Glutamatergic neuron (in vitro differentiated cells): ENCODE data around the gene SHISAL2A. TPM values are rescaled to one million over a fixed set of nuclear protein-coding genes. Genes with fewer than 3 reads are reported as not detected.

Experiments used
- DNase-seq: peaks from one replicate; pipeline ENCODE4 v3.0.0; 2022
- H3K27ac Mint-ChIP-seq: one replicate; pipeline ENCODE4 v1.8.0; 2020; ENCODE audit warnings: mild to moderate bottlenecking, mixed read lengths, inconsistent platforms; ENCODE audit not compliant: unreplicated experiment
- H3K27me3 Mint-ChIP-seq: one replicate; pipeline ENCODE4 v1.8.0; 2020; ENCODE audit warnings: mild to moderate bottlenecking, moderate library complexity, mixed read lengths, inconsistent platforms; ENCODE audit not compliant: unreplicated experiment
- H3K36me3 Mint-ChIP-seq: one replicate; pipeline ENCODE4 v1.8.0; 2020; ENCODE audit warnings: mild to moderate bottlenecking, mixed read lengths, inconsistent platforms; ENCODE audit not compliant: unreplicated experiment
- H3K4me1 Mint-ChIP-seq: one replicate; pipeline ENCODE4 v1.8.0; 2020; ENCODE audit warnings: mild to moderate bottlenecking, low read depth, mixed read lengths, inconsistent platforms; ENCODE audit not compliant: unreplicated experiment
- H3K4me3 Mint-ChIP-seq: one replicate; pipeline ENCODE4 v1.8.0; 2020; ENCODE audit warnings: mild to moderate bottlenecking, mixed read lengths, inconsistent platforms; ENCODE audit not compliant: unreplicated experiment
- H3K9me3 Mint-ChIP-seq: one replicate; pipeline ENCODE4 v1.8.0; 2020; ENCODE audit warnings: mild to moderate bottlenecking, moderate library complexity, mixed read lengths, inconsistent platforms; ENCODE audit not compliant: unreplicated experiment
- CTCF ChIP-seq: fragments of 200-600 bp; sonication (generic); IDR thresholded peaks from one replicate; pipeline ENCODE4 v1.5.0; 2021; ENCODE audit not compliant: partially characterized antibody, unreplicated experiment
- total RNA-seq: library from RNA; stranded (reverse); fragmentation: NEBNext Ultra II Directional; extraction: Animal tissue kit (Norgen Biotek cat#: 25700); gene quantifications from one replicate; pipeline ENCODE4 v1.2.1, GENCODE V29; 2021; ENCODE audit not compliant: unreplicated experiment

SHISAL2A gene
- total RNA-seq, 1 donor from 2014 or later: not detected

- H3K4me3 Mint-ChIP-seq: no peak overlapping the region
- peaks cover 2% of the 10 kb centered on the region for H3K9me3 Mint-ChIP-seq
- H3K4me1 Mint-ChIP-seq: peaks cover 2% of the 10 kb centered on the region
Measured at GRCh38 chr1:52628614-52629324, 4.2 kb upstream of the SHISAL2A start.

GRCh38 chr1:52629325-52629643, 3.7 kb upstream of the SHISAL2A start:
- TF ChIP-seq CTCF: no peak
- Mint-ChIP-seq H3K4me1 (peaks cover 2% of the 10 kb centered on the region), H3K27me3 (peaks cover 13% of the 10 kb centered on the region), H3K9me3 (peaks cover 2% of the 10 kb centered on the region), H3K4me3 (no peak overlapping the region), H3K36me3 (peaks cover 4% of the 10 kb centered on the region), H3K27ac (no peak overlapping the region)
- no peak for DNase-seq

More at GRCh38 chr1:52628614-52629324, 4.2 kb upstream of the SHISAL2A start:
- Mint-ChIP-seq H3K36me3 (no peaks in the 10 kb centered on the region), H3K27ac (no peak overlapping the region), H3K27me3 (peaks cover 8% of the 10 kb centered on the region)
- no peak for DNase-seq
- TF ChIP-seq CTCF: no peak

- TF ChIP-seq CTCF: no peak
- Mint-ChIP-seq H3K4me3 (no peak overlapping the region), H3K4me1 (peaks cover 2% of the 10 kb centered on the region), H3K27me3 (peaks cover 14% of the 10 kb centered on the region), H3K36me3 (peaks cover 4% of the 10 kb centered on the region), H3K27ac (no peak overlapping the region), H3K9me3 (peaks cover 2% of the 10 kb centered on the region)
- no peak for DNase-seq
Measured at GRCh38 chr1:52629667-52630066, 3.3 kb upstream of the SHISAL2A start.

- H3K27me3 Mint-ChIP-seq: peaks cover 14% of the 10 kb centered on the region
- TF ChIP-seq CTCF: no peak
- peaks cover 2% of the 10 kb centered on the region for H3K9me3 Mint-ChIP-seq
- H3K4me3 Mint-ChIP-seq: no peak overlapping the region
- no peak for DNase-seq
- H3K4me1 Mint-ChIP-seq: peaks cover 2% of the 10 kb centered on the region
- H3K27ac Mint-ChIP-seq: no peak overlapping the region
- H3K36me3 Mint-ChIP-seq: peaks cover 6% of the 10 kb centered on the region
Measured at GRCh38 chr1:52631759-52632331, 1.1 kb upstream of the SHISAL2A start.

GRCh38 chr1:52633291-52633754, 355 bp downstream of the SHISAL2A start:
- no peak for TF ChIP-seq CTCF
- DNase-seq: peak; percentile 57
- peaks cover 17% of the 10 kb centered on the region for H3K27me3 Mint-ChIP-seq
- H3K9me3 Mint-ChIP-seq: peaks cover 2% of the 10 kb centered on the region
- no peak overlapping the region for H3K27ac Mint-ChIP-seq
- peaks cover 8% of the 10 kb centered on the region for H3K36me3 Mint-ChIP-seq
- H3K4me3 Mint-ChIP-seq: peak overlapping the region; percentile 81
- peaks cover 2% of the 10 kb centered on the region for H3K4me1 Mint-ChIP-seq
